ENCODE results near the gene AP3S2. TPM values are rescaled to one million over a fixed set of nuclear protein-coding genes. Genes with fewer than 3 reads are reported as not detected.

The AP3S2 gene
- polyA plus RNA-seq, 1 experiment: 54.8 TPM

GRCh38 chr15:89820666-89821611 lies 72.9 kb downstream of the AP3S2 start:
- TF ChIP-seq CTCF (IDR thresholded peaks at IDR 0.05; ENCODE audit: low read depth, low read length): no peak
- Histone ChIP-seq H3K9me3 (ENCODE audit: control insufficient read depth, insufficient read depth, low read length) (no peaks in the 10 kb centered on the region), H3K27me3 (ENCODE audit: control insufficient read depth, insufficient read depth, low read length) (no peaks in the 10 kb centered on the region), H3K27ac (ENCODE audit: low read depth, low read length) (no peak overlapping the region), H3K4me3 (ENCODE audit: low read depth, low read length) (no peak overlapping the region)
- DNase-seq (ENCODE audit: low read depth, low spot score): no peak
- CTCF ChIA-PET: no interaction called here
- POLR2A ChIA-PET: no interaction called here

- peaks cover 5% of the 10 kb centered on the region for H3K9me3 ChIP-seq (ENCODE audit: control insufficient read depth, insufficient read depth, low read length)
- no peak for TF ChIP-seq CTCF (IDR thresholded peaks at IDR 0.05; ENCODE audit: low read depth, low read length)
- DNase-seq (ENCODE audit: low read depth, low spot score): no peak
- CTCF ChIA-PET: no interaction called here
- POLR2A ChIA-PET: interaction anchor here (0.7 kb wide), 1 partner anchor 20 kb away, joined by 4 read pairs; no protein-coding TSS in a partner anchor
- no peaks in the 10 kb centered on the region for H3K27me3 ChIP-seq (ENCODE audit: control insufficient read depth, insufficient read depth, low read length)
- H3K4me3 ChIP-seq (ENCODE audit: low read depth, low read length): no peak overlapping the region
- H3K27ac ChIP-seq (ENCODE audit: low read depth, low read length): no peak overlapping the region
These were observed 75.5 kb downstream of the AP3S2 start for GRCh38 chr15:89818287-89818686.

GRCh38 chr15:89817701-89818280 lies 76.0 kb downstream of the AP3S2 start:
- CTCF ChIA-PET: no interaction called here
- H3K4me3 ChIP-seq (ENCODE audit: low read depth, low read length): no peak overlapping the region
- H3K9me3 ChIP-seq (ENCODE audit: control insufficient read depth, insufficient read depth, low read length): peaks cover 5% of the 10 kb centered on the region
- H3K27me3 ChIP-seq (ENCODE audit: control insufficient read depth, insufficient read depth, low read length): no peaks in the 10 kb centered on the region
- no peak for DNase-seq (ENCODE audit: low read depth, low spot score)
- TF ChIP-seq CTCF (IDR thresholded peaks at IDR 0.05; ENCODE audit: low read depth, low read length): no peak
- H3K27ac ChIP-seq (ENCODE audit: low read depth, low read length): no peak overlapping the region
- POLR2A ChIA-PET: interaction anchor here (0.7 kb wide), 1 partner anchor 20 kb away, joined by 4 read pairs; no protein-coding TSS in a partner anchor

- POLR2A ChIA-PET: no interaction called here
- no peak for TF ChIP-seq CTCF (IDR thresholded peaks at IDR 0.05; ENCODE audit: low read depth, low read length)
- no peak overlapping the region for H3K4me3 ChIP-seq (ENCODE audit: low read depth, low read length)
- no peaks in the 10 kb centered on the region for H3K27me3 ChIP-seq (ENCODE audit: control insufficient read depth, insufficient read depth, low read length)
- H3K9me3 ChIP-seq (ENCODE audit: control insufficient read depth, insufficient read depth, low read length): peaks cover 5% of the 10 kb centered on the region
- DNase-seq (ENCODE audit: low read depth, low spot score): no peak
- H3K27ac ChIP-seq (ENCODE audit: low read depth, low read length): no peak overlapping the region
- CTCF ChIA-PET: interaction anchor here (2.9 kb wide), 1 partner anchor 59 kb away, joined by 14 read pairs; no protein-coding TSS in a partner anchor
These were observed 78.0 kb downstream of the AP3S2 start for GRCh38 chr15:89815769-89816168.
